K562 (cell line): ENCODE data around the gene ATP2A2. TPM values are rescaled to one million over a fixed set of nuclear protein-coding genes. Genes with fewer than 3 reads are reported as not detected.

Experiments used
- ARID1B ChIP-seq: fragments of 450-650 bp; IDR thresholded peaks from 2 replicates; pipeline ENCODE4 v1.6.1; 2016; ENCODE audit warnings: antibody characterized with exemption, mild to moderate bottlenecking, inconsistent platforms
- ATF1 ChIP-seq, 2 experiments: fragments of 450-650 bp in 1 of 2; IDR thresholded peaks; 2 replicates each; pipeline ENCODE4 v1.6.1; 2016; ENCODE audit warnings: missing compliant biosample characterization in 1 of 2, missing genetic modification characterization in 1 of 2
- ATF7 ChIP-seq: fragments of 450-650 bp; IDR thresholded peaks from 2 replicates; pipeline ENCODE4 v1.7.1; 2014; ENCODE audit warnings: mild to moderate bottlenecking, moderate library complexity
- CEBPB ChIP-seq: fragments of 450-650 bp; IDR thresholded peaks from 2 replicates; pipeline ENCODE4 v1.6.1; 2016; ENCODE audit warnings: missing genetic modification characterization, missing compliant biosample characterization
- CEBPG ChIP-seq, 3 experiments: fragments of 200-800 bp in 1 of 3; sonication (Bioruptor generic) in 1 of 3; sonication (generic) in 1 of 3; formaldehyde crosslinking in 1 of 3; IDR thresholded peaks in 2 of 3; conservative IDR thresholded peaks in 1 of 3; 2 replicates each; pipeline versions ENCODE4 v1.6.1 to v1.8.0; 2016 to 2022; ENCODE audit warnings: missing compliant biosample characterization in 2 of 3, missing genetic modification characterization in 2 of 3, mild to moderate bottlenecking in 1 of 3, missing genetic modification reagents in 1 of 3
- CREM ChIP-seq: IDR thresholded peaks from 2 replicates; pipeline ENCODE4 v1.6.1; 2014; ENCODE audit warnings: antibody characterized with exemption, low read depth
- JUND ChIP-seq, 2 experiments: IDR thresholded peaks; 2 replicates in 1 of 2; 3 replicates in 1 of 2; pipeline ENCODE4 v1.6.1; 2011; ENCODE audit warnings: borderline replicate concordance in 2 of 2, low read depth in 2 of 2, low read length in 2 of 2, improper control_type of control experiment in 1 of 2, missing biosample characterization in 1 of 2, missing genetic modification characterization in 1 of 2, missing genetic modification reagents in 1 of 2
- MAFG ChIP-seq: fragments of 450-650 bp; conservative IDR thresholded peaks from 2 replicates; pipeline ENCODE4 v1.6.1; 2016; ENCODE audit warnings: missing genetic modification characterization, missing compliant biosample characterization
- MYC ChIP-seq, 2 experiments: fragments of 250-450 bp in 1 of 2; sonication (Bioruptor Pico) in 1 of 2; IDR thresholded peaks; 2 replicates each; pipeline versions ENCODE4 v1.5.1 to v1.6.1; 2012 to 2021; ENCODE audit warnings: low read depth in 2 of 2, borderline replicate concordance in 1 of 2, improper control_type of control experiment in 1 of 2, low read length in 1 of 2, mild to moderate bottlenecking in 1 of 2, moderate library complexity in 1 of 2
- SIN3A ChIP-seq, 2 experiments: fragments of 150-350 bp in 1 of 2; IDR thresholded peaks; 2 replicates each; pipeline ENCODE4 v1.6.1; 2011 to 2016; ENCODE audit warnings: borderline replicate concordance in 2 of 2, low read depth in 2 of 2, low read length in 2 of 2, mild to moderate bottlenecking in 2 of 2, moderate library complexity in 2 of 2; ENCODE audit not compliant: control insufficient read depth in 1 of 2
- SMARCE1 ChIP-seq: fragments of 450-650 bp; IDR thresholded peaks from 2 replicates; pipeline ENCODE4 v1.7.1; 2016; ENCODE audit warnings: mild to moderate bottlenecking
- SMC3 ChIP-seq: conservative IDR thresholded peaks from 2 replicates; pipeline ENCODE4 v1.6.1; 2011; ENCODE audit warnings: low read depth, low read length, improper control_type of control experiment; ENCODE audit not compliant: insufficient read depth
- SRF ChIP-seq, 2 experiments: fragments of 250-450, 450-650 bp in 1 of 2; sonication (Bioruptor Pico) in 1 of 2; sonication (generic) in 1 of 2; formaldehyde crosslinking; IDR thresholded peaks; 2 replicates each; pipeline versions ENCODE4 v1.5.0 to v1.5.1; 2020 to 2022; ENCODE audit warnings: mild to moderate bottlenecking in 1 of 2, missing genetic modification reagents in 1 of 2
- ZNF239 ChIP-seq: fragments of 250-450 bp; sonication (Bioruptor Pico); IDR thresholded peaks from 2 replicates; pipeline ENCODE4 v1.4.0; 2020; ENCODE audit warnings: mild to moderate bottlenecking
- ZNF3 ChIP-seq: fragments of 250-450 bp; sonication (Bioruptor Pico); IDR thresholded peaks from 2 replicates; pipeline ENCODE4 v1.5.0; 2021; ENCODE audit warnings: mild to moderate bottlenecking, moderate library complexity
- polyA plus RNA-seq, 8 experiments: library from polyadenylated mRNA; depleted of rRNA in 4 of 8; stranded (reverse) in 5 of 8; unstranded in 3 of 8; fragments of >200 nt; fragmentation: Nextera tagmentation in 2 of 8; fragmentation: Illumina TruSeq in 1 of 8; extraction: Ambion mirVana in 2 of 8; extraction: Trizol in 1 of 8; gene quantifications; 2 replicates each; pipeline versions ENCODE4 v1.2.1 to v1.2.3, GENCODE V29; 2011 to 2014; ENCODE audit warnings: inconsistent platforms in 1 of 8, missing spikeins in 1 of 8
- total RNA-seq, 7 experiments: library from RNA; depleted of rRNA in 6 of 7; stranded (reverse); fragments of >200 nt in 6 of 7; fragmentation: Illumina TruSeq in 2 of 7; extraction: Trizol in 2 of 7; gene quantifications; 2 replicates each; pipeline versions ENCODE4 v1.2.1 to v1.2.3, GENCODE V29; 2011 to 2021; ENCODE audit warnings: low replicate concordance in 1 of 7
- TF ChIP-seq, protein P1 (sequence below), 2 experiments: fragments of 450-650 bp; formaldehyde crosslinking in 1 of 2; IDR thresholded peaks; 2 replicates each; pipeline versions ENCODE4 v1.4.0 to v1.6.1; 2014 to 2020; ENCODE audit warnings: mild to moderate bottlenecking in 2 of 2, borderline replicate concordance in 1 of 2, low read depth in 1 of 2

The ATP2A2 gene
- total and polyA plus RNA-seq, 9 of the 15 experiments (the other 6 are each of a cell fraction or from before 2014, with no cell fraction given): 5.2 to 205 (median 51.6) TPM

DNA sequence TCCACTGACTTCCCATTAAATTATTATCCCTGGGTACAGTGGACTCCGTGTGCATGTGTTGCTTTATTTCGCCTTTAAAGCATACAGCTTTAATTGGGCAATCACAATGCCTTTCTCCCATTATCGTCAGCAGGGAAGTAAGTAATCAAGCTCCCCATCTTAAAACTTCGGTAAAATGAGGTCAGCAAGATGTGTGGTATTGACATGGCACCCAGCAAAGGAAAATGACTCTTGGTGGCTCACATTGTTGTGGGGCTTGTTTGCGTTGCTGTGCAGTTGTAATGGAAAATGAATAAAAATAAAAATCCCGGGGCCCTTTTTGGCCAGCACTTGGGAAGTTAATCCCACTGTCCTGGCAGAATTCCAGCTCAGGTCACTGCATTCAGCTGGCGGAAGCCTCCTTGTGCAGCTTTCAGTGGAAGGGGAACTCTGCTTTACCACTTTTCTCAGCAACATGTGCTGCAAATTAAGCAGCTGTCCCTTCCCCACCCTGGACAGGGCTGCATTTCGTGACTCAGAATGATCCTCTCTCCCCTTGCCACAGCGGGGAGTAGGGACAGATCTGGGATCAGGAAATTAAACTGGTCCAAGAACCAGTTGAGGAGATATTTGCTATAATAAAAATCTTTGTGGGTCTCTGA, 13.9 kb upstream of the ATP2A2 start (continued):
- TF ChIP-seq ATF1 (CRISPR knock-in tag; IDR thresholded peaks at IDR 0.05) (no peak), ATF1 (tag; IDR thresholded peaks at IDR 0.05) (0 out of 2 replicates have a peak, but pooled peaks have one; percentile 15), ZNF239 (CRISPR knock-in tag) (no peak), SMARCE1 (peak; percentile 42; the same call in 1 of the 2 replicates), CEBPG (CRISPR knock-in tag; IDR thresholded peaks at IDR 0.05) (peak; percentile 38; the same call in 1 of the 2 replicates), CEBPG (tag; conservative IDR thresholded peaks at IDR 0.05 in 1 of 2, IDR thresholded peaks at IDR 0.05 in 1 of 2) (peak; percentile 76 to 91), SIN3A (IDR thresholded peaks at IDR 0.05; ENCODE audit: borderline replicate concordance in 2 of 2, control insufficient read depth in 1 of 2, low read depth in 2 of 2, low read length in 2 of 2) (no peak), CREM (0 out of 2 replicates have a peak, but pooled peaks have one; percentile 41), SRF (CRISPR knock-in tag; IDR thresholded peaks at IDR 0.05) (peak in 1 of 2 experiments; percentile 65; a peak in 1 of 4 replicates), ARID1B (peak; percentile 29; the same call in 1 of the 2 replicates), ATF7 (peak; percentile 62; the same call in 1 of the 2 replicates), CEBPB (tag) (peak; percentile 80), JUND (IDR thresholded peaks at IDR 0.05; ENCODE audit: borderline replicate concordance, low read depth, low read length) (peak; percentile 26; the same call in 1 of the 2 replicates), JUND (tag; IDR thresholded peaks at IDR 0.05; ENCODE audit: borderline replicate concordance, low read depth, low read length) (peak; percentile 47; the same call in 1 of the 3 replicates), SMC3 (no peak), ZNF3 (no peak), MYC (IDR thresholded peaks at IDR 0.05; ENCODE audit: low read depth, low read length) (0 out of 2 replicates have a peak, but pooled peaks have one; percentile 33), MYC (CRISPR knock-in tag; IDR thresholded peaks at IDR 0.05; ENCODE audit: borderline replicate concordance, low read depth) (no peak), MAFG (tag) (no peak)
- TF ChIP-seq, protein P1, sequence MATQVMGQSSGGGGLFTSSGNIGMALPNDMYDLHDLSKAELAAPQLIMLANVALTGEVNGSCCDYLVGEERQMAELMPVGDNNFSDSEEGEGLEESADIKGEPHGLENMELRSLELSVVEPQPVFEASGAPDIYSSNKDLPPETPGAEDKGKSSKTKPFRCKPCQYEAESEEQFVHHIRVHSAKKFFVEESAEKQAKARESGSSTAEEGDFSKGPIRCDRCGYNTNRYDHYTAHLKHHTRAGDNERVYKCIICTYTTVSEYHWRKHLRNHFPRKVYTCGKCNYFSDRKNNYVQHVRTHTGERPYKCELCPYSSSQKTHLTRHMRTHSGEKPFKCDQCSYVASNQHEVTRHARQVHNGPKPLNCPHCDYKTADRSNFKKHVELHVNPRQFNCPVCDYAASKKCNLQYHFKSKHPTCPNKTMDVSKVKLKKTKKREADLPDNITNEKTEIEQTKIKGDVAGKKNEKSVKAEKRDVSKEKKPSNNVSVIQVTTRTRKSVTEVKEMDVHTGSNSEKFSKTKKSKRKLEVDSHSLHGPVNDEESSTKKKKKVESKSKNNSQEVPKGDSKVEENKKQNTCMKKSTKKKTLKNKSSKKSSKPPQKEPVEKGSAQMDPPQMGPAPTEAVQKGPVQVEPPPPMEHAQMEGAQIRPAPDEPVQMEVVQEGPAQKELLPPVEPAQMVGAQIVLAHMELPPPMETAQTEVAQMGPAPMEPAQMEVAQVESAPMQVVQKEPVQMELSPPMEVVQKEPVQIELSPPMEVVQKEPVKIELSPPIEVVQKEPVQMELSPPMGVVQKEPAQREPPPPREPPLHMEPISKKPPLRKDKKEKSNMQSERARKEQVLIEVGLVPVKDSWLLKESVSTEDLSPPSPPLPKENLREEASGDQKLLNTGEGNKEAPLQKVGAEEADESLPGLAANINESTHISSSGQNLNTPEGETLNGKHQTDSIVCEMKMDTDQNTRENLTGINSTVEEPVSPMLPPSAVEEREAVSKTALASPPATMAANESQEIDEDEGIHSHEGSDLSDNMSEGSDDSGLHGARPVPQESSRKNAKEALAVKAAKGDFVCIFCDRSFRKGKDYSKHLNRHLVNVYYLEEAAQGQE (IDR thresholded peaks at IDR 0.05; ENCODE audit: borderline replicate concordance): peak; percentile 38; the same call in 1 of the 2 replicates
- TF ChIP-seq, protein P1 (CRISPR knock-in tag; IDR thresholded peaks at IDR 0.05; ENCODE audit: low read depth): no peak
